Hypothalamus (tissue), 51 donors: Measurements from ENCODE around the gene FREM2.

Experiments
- DNase-seq, 51 donors: peaks; one replicate each; lab custom pipeline; 2025; lab: John Stamatoyannopoulos, UW

Gene FREM2

DNA sequence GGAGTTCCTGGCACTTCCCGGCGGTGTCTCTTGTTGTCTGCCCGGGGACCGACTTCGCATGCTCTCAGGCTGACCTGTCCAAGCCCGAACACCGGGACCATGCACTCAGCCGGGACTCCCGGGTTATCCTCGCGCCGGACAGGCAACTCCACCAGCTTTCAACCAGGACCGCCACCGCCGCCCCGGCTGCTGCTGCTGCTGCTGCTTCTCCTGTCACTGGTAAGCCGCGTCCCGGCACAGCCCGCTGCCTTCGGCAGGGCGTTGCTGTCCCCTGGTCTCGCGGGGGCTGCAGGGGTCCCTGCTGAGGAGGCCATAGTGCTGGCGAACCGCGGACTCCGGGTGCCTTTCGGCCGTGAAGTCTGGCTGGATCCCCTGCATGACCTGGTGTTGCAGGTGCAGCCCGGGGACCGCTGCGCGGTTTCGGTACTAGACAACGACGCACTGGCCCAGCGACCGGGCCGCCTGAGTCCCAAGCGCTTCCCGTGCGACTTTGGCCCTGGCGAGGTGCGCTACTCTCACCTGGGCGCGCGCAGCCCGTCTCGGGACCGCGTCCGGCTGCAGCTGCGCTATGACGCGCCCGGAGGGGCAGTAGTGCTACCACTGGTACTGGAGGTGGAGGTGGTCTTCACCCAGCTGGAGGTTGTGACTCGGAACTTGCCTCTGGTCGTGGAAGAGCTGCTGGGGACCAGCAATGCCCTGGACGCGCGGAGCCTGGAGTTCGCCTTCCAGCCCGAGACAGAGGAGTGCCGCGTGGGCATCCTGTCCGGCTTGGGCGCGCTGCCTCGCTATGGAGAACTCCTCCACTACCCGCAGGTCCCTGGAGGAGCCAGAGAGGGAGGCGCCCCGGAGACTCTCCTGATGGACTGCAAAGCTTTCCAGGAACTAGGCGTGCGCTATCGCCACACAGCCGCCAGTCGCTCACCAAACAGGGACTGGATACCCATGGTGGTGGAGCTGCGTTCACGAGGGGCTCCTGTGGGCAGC is 661 bp downstream of the FREM2 start:
- peak in 4 of 51 donors; percentile 17 to 36 (median 19) for DNase-seq

- DNase-seq = peak in 1 of 51 donors; percentile 6
Observed at GRCh38 chr13:38688674-38689073, 1.8 kb downstream of the FREM2 start.

- DNase-seq = no peak
Observed at GRCh38 chr13:38690231-38690630, 3.4 kb downstream of the FREM2 start.

DNA sequence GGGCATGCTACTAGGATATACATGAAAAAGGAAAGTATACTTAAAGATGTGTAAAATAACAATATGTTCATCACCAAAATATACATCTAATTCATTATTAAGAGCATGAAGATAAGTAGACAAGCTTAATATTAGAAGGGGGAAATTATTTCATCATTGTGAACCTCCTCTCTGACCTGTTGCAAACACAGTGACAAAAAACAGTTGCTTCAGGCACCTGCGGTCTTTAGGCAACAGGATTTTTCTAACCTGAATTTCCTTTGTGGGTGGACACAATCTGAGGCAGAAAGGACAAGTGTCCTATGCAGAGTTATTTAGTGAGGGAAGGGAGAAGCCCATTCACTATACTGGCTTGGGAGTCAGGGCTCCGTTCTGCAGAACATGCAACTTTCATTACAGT is 6.3 kb downstream of the FREM2 start:
- DNase-seq = no peak

- DNase-seq = no peak
Observed at GRCh38 chr13:38693641-38694040, 6.8 kb downstream of the FREM2 start.

- no peak for DNase-seq
Observed at GRCh38 chr13:38697197-38697596, 10.3 kb downstream of the FREM2 start.

GRCh38 chr13:38697628-38698333 is 10.9 kb downstream of the FREM2 start:
- no peak for DNase-seq

- no peak for DNase-seq
Observed at GRCh38 chr13:38700051-38700450, 13.2 kb downstream of the FREM2 start.

- DNase-seq = no peak
Observed at GRCh38 chr13:38702669-38703068, 15.8 kb downstream of the FREM2 start.

GRCh38 chr13:38703255-38703654 is 16.4 kb downstream of the FREM2 start:
- DNase-seq = no peak

DNA sequence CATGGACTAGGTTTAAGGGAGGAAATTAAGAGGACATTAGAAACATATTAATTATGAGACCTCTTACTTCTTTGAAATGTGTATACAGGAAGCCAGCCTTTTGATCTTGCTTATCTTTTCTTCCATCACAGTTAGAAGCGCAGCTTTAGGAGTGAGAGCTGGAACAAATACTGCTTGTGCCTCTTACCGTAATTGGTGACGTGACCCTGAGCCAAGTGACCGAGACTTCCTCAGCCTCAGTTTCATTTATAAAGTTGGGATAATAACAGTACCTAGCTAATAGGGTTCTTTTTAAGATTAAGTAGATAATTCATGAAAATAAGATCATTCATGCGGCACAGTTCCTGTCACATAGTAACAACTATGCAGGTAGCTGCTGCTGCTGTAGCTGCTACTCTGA is 18.5 kb downstream of the FREM2 start:
- no peak for DNase-seq

DNA sequence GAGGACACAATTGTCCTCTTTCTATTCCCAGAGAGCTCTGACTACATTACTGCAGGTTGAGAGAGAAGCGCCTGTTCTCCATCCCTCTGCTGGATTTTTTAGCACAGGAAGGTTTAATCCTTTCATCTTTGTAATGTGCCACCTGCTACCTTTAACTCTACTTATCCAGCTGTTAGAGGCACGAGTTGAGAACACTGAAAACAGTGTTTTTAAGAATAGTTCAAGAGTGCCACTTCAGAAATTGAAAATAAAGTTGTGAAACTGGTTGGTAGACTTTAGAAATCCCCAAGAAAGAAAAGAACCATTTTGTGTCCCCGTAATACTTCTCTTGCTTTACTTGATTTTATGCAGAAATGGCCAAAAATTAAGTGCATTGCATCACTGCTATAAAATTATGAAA is 20.6 kb downstream of the FREM2 start:
- no peak for DNase-seq

DNA sequence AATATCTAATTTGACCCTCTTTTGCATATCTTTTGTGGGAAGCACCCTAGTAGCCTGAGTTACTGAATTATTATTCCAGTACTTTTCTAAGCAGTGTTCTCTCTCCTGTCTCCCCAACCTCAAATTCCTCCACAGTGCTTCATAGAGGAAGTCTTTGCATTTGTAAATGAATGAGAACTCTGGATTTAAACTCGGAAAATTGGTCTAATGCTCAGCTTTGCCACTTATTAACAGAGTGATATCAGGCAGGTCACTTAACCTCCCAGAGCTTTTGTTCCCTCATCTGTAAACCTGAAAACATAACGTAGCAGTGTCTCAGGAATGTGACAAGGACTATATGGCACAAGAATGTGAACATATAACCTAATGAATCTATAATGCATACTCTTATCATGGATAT is 26.2 kb downstream of the FREM2 start:
- DNase-seq = no peak

GRCh38 chr13:38718374-38718773 is 31.5 kb downstream of the FREM2 start:
- DNase-seq = no peak

DNA sequence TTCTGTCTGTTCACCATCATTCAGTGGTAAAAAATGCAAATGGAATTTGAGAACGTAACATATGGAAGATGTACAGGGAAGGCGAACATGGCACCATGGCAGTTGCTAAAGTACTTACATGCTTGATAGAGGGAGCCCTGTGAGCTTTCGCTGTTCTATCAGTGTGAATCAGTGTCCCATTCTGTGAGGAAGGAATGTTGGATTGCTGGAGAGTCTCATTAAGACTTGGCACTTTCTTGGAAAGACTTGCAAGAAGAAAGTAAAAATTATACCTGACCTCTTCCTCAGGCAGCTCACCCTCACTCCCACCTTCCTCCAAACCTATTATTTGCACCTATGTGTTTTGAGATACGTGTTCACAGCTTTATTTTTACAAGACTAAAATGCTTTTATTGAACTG is 43.5 kb downstream of the FREM2 start:
- no peak for DNase-seq

DNA sequence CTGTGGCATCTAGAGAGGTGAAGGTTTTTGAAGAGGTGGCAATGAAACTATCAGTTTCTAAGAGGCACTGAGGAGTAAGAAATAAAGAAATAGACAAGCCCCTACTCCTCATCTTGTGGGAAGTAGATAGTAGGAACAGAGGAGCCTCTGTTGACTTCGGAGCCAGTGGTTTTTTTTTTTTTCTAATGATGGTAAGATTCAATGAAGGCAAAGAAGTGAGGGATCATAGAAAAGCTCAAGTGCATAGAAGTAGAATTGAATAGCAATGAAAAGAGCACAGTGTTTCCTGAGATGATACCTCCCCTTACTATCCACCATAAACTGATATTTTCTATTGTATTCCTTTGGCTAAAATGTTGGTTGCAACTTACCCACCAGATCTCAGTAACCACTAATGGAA is 46.3 kb downstream of the FREM2 start:
- no peak for DNase-seq

GRCh38 chr13:38735665-38736440 is 49.0 kb downstream of the FREM2 start:
- DNase-seq = no peak

DNA sequence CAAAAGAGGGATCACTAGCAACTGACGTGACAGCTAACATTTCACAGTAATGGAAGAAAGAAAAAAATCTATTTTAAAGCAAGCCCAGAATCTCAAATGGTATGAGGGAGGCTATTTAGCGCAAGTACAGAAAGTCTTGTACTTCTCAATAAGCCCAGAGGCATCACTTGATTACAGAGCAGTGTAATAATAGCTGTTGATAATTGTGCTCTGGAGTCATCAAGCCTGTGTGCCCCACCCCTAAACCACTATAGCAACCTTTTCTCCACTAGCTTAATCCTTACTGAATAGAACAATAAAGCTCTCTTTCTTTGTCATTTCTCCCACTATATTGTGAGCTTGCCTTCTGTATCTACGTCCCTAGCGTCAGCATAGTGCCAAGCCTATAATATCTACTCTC is 56.6 kb downstream of the FREM2 start:
- no peak for DNase-seq

DNA sequence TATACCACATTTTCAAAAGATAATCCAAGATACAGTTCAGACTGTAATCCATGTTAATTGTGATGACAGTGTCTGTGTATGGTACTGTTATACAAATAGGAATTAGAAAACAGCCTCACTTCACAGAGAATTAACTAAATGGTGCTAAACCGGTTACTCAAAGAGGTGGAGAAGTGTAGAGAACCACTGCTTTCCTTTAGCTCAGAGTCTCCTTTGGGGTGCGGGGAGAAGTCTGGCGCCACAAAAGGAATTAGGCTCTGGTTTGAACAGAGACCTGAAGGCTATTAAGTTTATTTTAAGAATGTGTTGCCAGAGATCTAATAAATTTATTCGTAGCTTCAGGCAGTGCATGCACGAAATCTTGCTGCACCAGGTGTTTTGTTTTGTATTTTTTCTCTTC is 65.8 kb downstream of the FREM2 start:
- no peak for DNase-seq

DNA sequence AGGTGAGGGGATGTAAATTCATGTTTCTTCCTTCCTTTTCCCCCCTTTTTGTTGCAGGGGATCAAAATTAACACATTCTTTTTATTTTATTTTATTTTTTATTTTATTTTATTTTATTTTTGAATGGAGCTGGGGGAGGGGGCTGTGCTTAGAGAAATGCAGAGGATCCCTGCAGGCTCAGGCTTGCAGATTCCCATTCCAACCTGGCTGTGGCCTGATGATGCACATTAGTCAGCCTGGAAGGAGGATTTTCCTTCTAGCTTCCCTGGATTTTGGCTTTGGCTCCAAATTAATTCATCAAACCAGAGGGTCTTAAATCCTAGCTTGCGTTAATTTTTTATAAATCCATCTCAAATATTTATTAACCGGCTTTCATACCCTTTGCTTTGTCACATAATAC is 67.0 kb downstream of the FREM2 start:
- DNase-seq = no peak

GRCh38 chr13:38755793-38756192 is 68.9 kb downstream of the FREM2 start:
- DNase-seq = no peak
